HEK293T (cell line): ENCODE results near the gene ZNF219.

ENCODE experiments used
- ARNT ChIP-seq: fragments of 450-650 bp; IDR thresholded peaks from 2 replicates; pipeline ENCODE4 v1.6.1; 2017; ENCODE audit warnings: mild to moderate bottlenecking
- BHLHE40 ChIP-seq: fragments of 450-650 bp; IDR thresholded peaks from 2 replicates; pipeline ENCODE4 v1.6.1; 2016; ENCODE audit warnings: mild to moderate bottlenecking, moderate library complexity, borderline replicate concordance
- FOXA1 ChIP-seq: fragments of 450-650 bp; IDR thresholded peaks from 2 replicates; pipeline ENCODE4 v1.6.1; 2016; ENCODE audit warnings: mild to moderate bottlenecking
- FOXK2 ChIP-seq: fragments of 450-650 bp; IDR thresholded peaks from 2 replicates; pipeline ENCODE4 v1.6.1; 2016; ENCODE audit warnings: mild to moderate bottlenecking
- FOXM1 ChIP-seq: fragments of 450-650 bp; IDR thresholded peaks from 2 replicates; pipeline ENCODE4 v1.6.1; 2017; ENCODE audit warnings: mild to moderate bottlenecking, borderline replicate concordance
- SP1 ChIP-seq: fragments of 450-650 bp; IDR thresholded peaks from 2 replicates; pipeline ENCODE4 v1.6.1; 2017
- SUZ12 ChIP-seq: fragments of 450-650 bp; IDR thresholded peaks from 2 replicates; pipeline ENCODE4 v1.6.1; 2016; ENCODE audit warnings: mild to moderate bottlenecking
- TARDBP ChIP-seq: fragments of 450-650 bp; IDR thresholded peaks from 2 replicates; pipeline ENCODE4 v1.6.1; 2016
- ZNF384 ChIP-seq: fragments of 450-650 bp; IDR thresholded peaks from 2 replicates; pipeline ENCODE4 v1.6.1; 2016
- TF ChIP-seq, protein P1 (sequence below): fragments of 450-650 bp; IDR thresholded peaks from 2 replicates; pipeline ENCODE4 v1.6.1; 2016

GRCh38 chr14:21066882-21067502 lies 31.5 kb downstream of the ZNF219 start:
- TF ChIP-seq ZNF384, result no peak
- TF ChIP-seq FOXM1, result no peak
- no peak for TF ChIP-seq SP1
- TF ChIP-seq FOXK2, result no peak
- no peak for TF ChIP-seq BHLHE40
- TF ChIP-seq, protein P1, sequence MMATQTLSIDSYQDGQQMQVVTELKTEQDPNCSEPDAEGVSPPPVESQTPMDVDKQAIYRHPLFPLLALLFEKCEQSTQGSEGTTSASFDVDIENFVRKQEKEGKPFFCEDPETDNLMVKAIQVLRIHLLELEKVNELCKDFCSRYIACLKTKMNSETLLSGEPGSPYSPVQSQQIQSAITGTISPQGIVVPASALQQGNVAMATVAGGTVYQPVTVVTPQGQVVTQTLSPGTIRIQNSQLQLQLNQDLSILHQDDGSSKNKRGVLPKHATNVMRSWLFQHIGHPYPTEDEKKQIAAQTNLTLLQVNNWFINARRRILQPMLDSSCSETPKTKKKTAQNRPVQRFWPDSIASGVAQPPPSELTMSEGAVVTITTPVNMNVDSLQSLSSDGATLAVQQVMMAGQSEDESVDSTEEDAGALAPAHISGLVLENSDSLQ, result no peak
- TF ChIP-seq TARDBP, result no peak
- TF ChIP-seq SUZ12, result no peak
- no peak for TF ChIP-seq ARNT
- no peak for TF ChIP-seq FOXA1
